HepG2 (cell line): Measurements from ENCODE around the gene PEX14.

Experiments
- CHD2 ChIP-seq: IDR thresholded peaks from 2 replicates; pipeline ENCODE4 v1.6.1; 2011; ENCODE audit warnings: low read depth, low read length, improper control_type of control experiment
- PCBP2 ChIP-seq: fragments of 200-400 bp; formaldehyde crosslinking; optimal IDR thresholded peaks from 2 replicates; pipeline ENCODE3; 2018; ENCODE audit warnings: low read length, low read depth; ENCODE audit not compliant: poor library complexity, severe bottlenecking
- POLR2AphosphoS2 ChIP-seq: IDR thresholded peaks from 2 replicates; pipeline ENCODE4 v1.6.1; 2011; ENCODE audit warnings: low read depth, low read length, improper control_type of control experiment
- TF ChIP-seq, protein P1 (sequence below): sonication (generic); formaldehyde crosslinking; IDR thresholded peaks from 2 replicates; pipeline ENCODE4 v1.5.0; 2020; ENCODE audit warnings: mild to moderate bottlenecking, missing genetic modification reagents, moderate library complexity
- TF ChIP-seq, protein P2 (sequence below): sonication (generic); formaldehyde crosslinking; IDR thresholded peaks from 2 replicates; pipeline ENCODE4 v1.5.1; 2020; ENCODE audit warnings: missing genetic modification reagents, mild to moderate bottlenecking, borderline replicate concordance
- TF ChIP-seq, protein P3 (sequence below): sonication (generic); formaldehyde crosslinking; IDR thresholded peaks from 2 replicates; pipeline ENCODE4 v1.8.0; 2022; ENCODE audit warnings: mild to moderate bottlenecking, missing genetic modification reagents, moderate library complexity

DNA sequence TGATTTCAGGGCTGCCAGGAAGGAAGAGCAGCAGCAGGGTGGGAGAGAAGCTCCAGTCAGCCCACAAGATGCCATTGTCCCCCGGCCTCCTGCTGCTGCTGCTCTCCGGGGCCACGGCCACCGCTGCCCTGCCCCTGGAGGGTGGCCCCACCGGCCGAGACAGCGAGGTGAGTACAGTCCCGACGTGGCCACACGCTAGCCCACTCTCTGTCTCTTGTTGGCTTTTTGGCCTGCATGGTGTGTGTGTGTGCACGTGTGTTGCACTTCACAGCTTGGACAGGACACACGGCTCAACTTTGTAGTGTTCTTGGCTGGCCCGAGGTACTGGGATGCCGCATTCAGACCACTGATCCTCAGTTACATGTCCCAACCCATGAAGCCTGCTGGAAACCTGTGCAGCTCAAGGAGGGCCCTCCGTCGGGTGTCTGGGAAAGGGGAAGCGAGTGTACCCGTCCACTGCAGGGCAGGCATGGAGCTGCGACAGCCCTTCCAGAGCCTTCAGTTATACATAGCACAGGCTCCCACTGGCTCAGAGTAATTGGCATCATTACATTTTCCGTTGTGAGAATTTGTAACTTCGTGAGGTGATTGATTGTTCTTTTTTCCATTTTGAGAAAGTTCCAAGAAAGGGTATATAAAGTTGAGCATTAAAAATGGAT is 24.5 kb upstream of the PEX14 start:
- TF ChIP-seq PCBP2 (no peak), POLR2AphosphoS2 (no peak), CHD2 (no peak)
- TF ChIP-seq, protein P1, sequence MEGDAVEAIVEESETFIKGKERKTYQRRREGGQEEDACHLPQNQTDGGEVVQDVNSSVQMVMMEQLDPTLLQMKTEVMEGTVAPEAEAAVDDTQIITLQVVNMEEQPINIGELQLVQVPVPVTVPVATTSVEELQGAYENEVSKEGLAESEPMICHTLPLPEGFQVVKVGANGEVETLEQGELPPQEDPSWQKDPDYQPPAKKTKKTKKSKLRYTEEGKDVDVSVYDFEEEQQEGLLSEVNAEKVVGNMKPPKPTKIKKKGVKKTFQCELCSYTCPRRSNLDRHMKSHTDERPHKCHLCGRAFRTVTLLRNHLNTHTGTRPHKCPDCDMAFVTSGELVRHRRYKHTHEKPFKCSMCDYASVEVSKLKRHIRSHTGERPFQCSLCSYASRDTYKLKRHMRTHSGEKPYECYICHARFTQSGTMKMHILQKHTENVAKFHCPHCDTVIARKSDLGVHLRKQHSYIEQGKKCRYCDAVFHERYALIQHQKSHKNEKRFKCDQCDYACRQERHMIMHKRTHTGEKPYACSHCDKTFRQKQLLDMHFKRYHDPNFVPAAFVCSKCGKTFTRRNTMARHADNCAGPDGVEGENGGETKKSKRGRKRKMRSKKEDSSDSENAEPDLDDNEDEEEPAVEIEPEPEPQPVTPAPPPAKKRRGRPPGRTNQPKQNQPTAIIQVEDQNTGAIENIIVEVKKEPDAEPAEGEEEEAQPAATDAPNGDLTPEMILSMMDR (CRISPR knock-in tag): no peak
- TF ChIP-seq, protein P2, sequence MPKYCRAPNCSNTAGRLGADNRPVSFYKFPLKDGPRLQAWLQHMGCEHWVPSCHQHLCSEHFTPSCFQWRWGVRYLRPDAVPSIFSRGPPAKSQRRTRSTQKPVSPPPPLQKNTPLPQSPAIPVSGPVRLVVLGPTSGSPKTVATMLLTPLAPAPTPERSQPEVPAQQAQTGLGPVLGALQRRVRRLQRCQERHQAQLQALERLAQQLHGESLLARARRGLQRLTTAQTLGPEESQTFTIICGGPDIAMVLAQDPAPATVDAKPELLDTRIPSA: no peak
- TF ChIP-seq, protein P3, sequence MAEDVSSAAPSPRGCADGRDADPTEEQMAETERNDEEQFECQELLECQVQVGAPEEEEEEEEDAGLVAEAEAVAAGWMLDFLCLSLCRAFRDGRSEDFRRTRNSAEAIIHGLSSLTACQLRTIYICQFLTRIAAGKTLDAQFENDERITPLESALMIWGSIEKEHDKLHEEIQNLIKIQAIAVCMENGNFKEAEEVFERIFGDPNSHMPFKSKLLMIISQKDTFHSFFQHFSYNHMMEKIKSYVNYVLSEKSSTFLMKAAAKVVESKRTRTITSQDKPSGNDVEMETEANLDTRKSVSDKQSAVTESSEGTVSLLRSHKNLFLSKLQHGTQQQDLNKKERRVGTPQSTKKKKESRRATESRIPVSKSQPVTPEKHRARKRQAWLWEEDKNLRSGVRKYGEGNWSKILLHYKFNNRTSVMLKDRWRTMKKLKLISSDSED: no peak
